ENCODE results near the gene MAP3K5. TPM values are rescaled to one million over a fixed set of nuclear protein-coding genes. Genes with fewer than 3 reads are reported as not detected.

MAP3K5 gene
- total and polyA plus RNA-seq, 2 of the 8 experiments (the other 6 are each of a cell fraction or from before 2014, with no cell fraction given) = 0.63 to 2.6 TPM

- TF ChIP-seq BRCA1 (IDR thresholded peaks at IDR 0.05; ENCODE audit: low read depth, low read length) = no peak
- TF ChIP-seq GABPA (IDR thresholded peaks at IDR 0.05; ENCODE audit: borderline replicate concordance, insufficient read depth, low read length) = no peak
- no peak for TF ChIP-seq KDM4A (IDR thresholded peaks at IDR 0.05; ENCODE audit: low read depth, low read length, severe bottlenecking)
- TF ChIP-seq CREB1 (IDR thresholded peaks at IDR 0.05) = no peak
Observed at GRCh38 chr6:136533487-136533886, 258.8 kb downstream of the MAP3K5 start (continued).

Measured in H1 (cell line).